HCT116 (cell line): ENCODE measurements around the gene KIF26B. TPM values are rescaled to one million over a fixed set of nuclear protein-coding genes. Genes with fewer than 3 reads are reported as not detected.

Experiments used
- ATAC-seq: fragments of 200-7000 bp; cut with Tn5 transposase; 2 replicates; pipeline ENCODE4 v1.9.1; 2020; ENCODE audit warnings: mild to moderate bottlenecking, moderate library complexity
- BruUV-seq: library from RNA; stranded (reverse); fragments of 400-500 nt; replicated peaks from 2 replicates; lab custom pipeline; 2021; lab: Mats Ljungman, UMichigan
- CTCF ChIA-PET: fragments of 300-600 bp; sonication (Branson Sonifier 250); formaldehyde crosslinking; loops from one replicate; lab custom pipeline; 2021; ENCODE audit warnings: antibody characterized with exemption; lab: Charles Lee
- POLR2A ChIA-PET: fragments of 300-600, 350-600 bp; sonication (Branson Sonifier 250); formaldehyde crosslinking; loops from one replicate; lab custom pipeline; 2021; ENCODE audit warnings: antibody characterized with exemption; lab: Charles Lee
- RAD21 ChIA-PET, 2 experiments: fragments of 300-600 bp; sonication (Branson Sonifier 250); formaldehyde crosslinking; loops; one replicate each; lab custom pipeline; 2023; ENCODE audit warnings: low total read pairs in 2 of 2; ENCODE audit not compliant: uncharacterized antibody in 2 of 2, unreplicated experiment in 2 of 2, low non-redundant PET in 1 of 2; lab: Charles Lee
- DNase-seq: peaks from one replicate; pipeline ENCODE4 v3.0.0-alpha.2; 2010; ENCODE audit warnings: low read depth, low spot score
- H2AFZ ChIP-seq: fragments of 200-600 bp; shearing (Covaris generic), sonication (generic); 2 replicates; pipeline ENCODE4 v1.6.1; 2017; ENCODE audit warnings: low read depth, mixed run types, mixed read lengths, antibody characterized with exemption, low read length; ENCODE audit not compliant: poor library complexity, severe bottlenecking
- H3K27ac ChIP-seq: 2 replicates; pipeline ENCODE4 v1.5.1; 2012; ENCODE audit warnings: low read depth, low read length
- H3K27me3 ChIP-seq: fragments of 200-600 bp; sonication (generic); 2 replicates; pipeline ENCODE4 v1.6.1; 2016; ENCODE audit warnings: mixed run types, low read length, mixed read lengths; ENCODE audit not compliant: insufficient read depth
- H3K36me3 ChIP-seq, 2 experiments: fragments of 200-500 bp in 1 of 2; fragments of 200-600 bp in 1 of 2; sonication (Bioruptor generic) in 1 of 2; sonication (generic) in 1 of 2; 2 replicates each; pipeline versions ENCODE4 v1.5.1 to v1.6.1; 2014 to 2016; ENCODE audit warnings: low read length in 2 of 2, inconsistent platforms in 1 of 2, mixed read lengths in 1 of 2, mixed run types in 1 of 2; ENCODE audit not compliant: insufficient read depth in 2 of 2, control insufficient read depth in 1 of 2
- H3K4me1 ChIP-seq, 2 experiments: fragments of 200-600 bp in 1 of 2; sonication (generic) in 1 of 2; 2 replicates each; pipeline versions ENCODE4 v1.5.1 to v1.6.1; 2012 to 2017; ENCODE audit warnings: low read length in 2 of 2, inconsistent platforms in 1 of 2, mild to moderate bottlenecking in 1 of 2, mixed read lengths in 1 of 2, mixed run types in 1 of 2, moderate library complexity in 1 of 2; ENCODE audit not compliant: insufficient read depth in 2 of 2, control insufficient read depth in 1 of 2
- H3K4me2 ChIP-seq: fragments of 200-600 bp; sonication (generic); 2 replicates; pipeline ENCODE4 v1.6.1; 2017; ENCODE audit warnings: mixed run types, low read length, mixed read lengths
- H3K4me3 ChIP-seq, 2 experiments: fragments of 200-600 bp in 1 of 2; sonication (generic) in 1 of 2; replicated peaks in 1 of 2; 2 replicates each; pipeline ENCODE4 v1.5.1; 2011 to 2016; ENCODE audit warnings: low read length in 2 of 2, control low read depth in 1 of 2, low read depth in 1 of 2, mild to moderate bottlenecking in 1 of 2, mixed read lengths in 1 of 2, mixed run types in 1 of 2
- H3K79me2 ChIP-seq: fragments of 200-600 bp; sonication (generic); 2 replicates; pipeline ENCODE4 v1.6.1; 2017; ENCODE audit warnings: mild to moderate bottlenecking, mixed run types, low read length, moderate library complexity, mixed read lengths; ENCODE audit not compliant: insufficient read depth
- H3K9ac ChIP-seq: fragments of 200-600 bp; sonication (generic); 2 replicates; pipeline ENCODE4 v1.6.1; 2016; ENCODE audit warnings: low read length, mixed read lengths
- H3K9me2 ChIP-seq: fragments of 200-600 bp; sonication (generic), shearing (Covaris generic); 2 replicates; pipeline ENCODE4 v1.6.1; 2017; ENCODE audit warnings: mixed run types, mild to moderate bottlenecking, moderate library complexity; ENCODE audit not compliant: insufficient read depth
- H3K9me3 ChIP-seq, 2 experiments: fragments of 200-500 bp in 1 of 2; fragments of 200-600 bp in 1 of 2; sonication (Bioruptor generic) in 1 of 2; sonication (generic) in 1 of 2; 2 replicates each; pipeline ENCODE4 v1.6.1; 2014 to 2017; ENCODE audit warnings: low read length in 2 of 2, mixed read lengths in 2 of 2, inconsistent platforms in 1 of 2, low read depth in 1 of 2, mild to moderate bottlenecking in 1 of 2, mixed run types in 1 of 2, moderate library complexity in 1 of 2; ENCODE audit not compliant: control insufficient read depth in 1 of 2, insufficient read depth in 1 of 2
- H4K20me1 ChIP-seq: fragments of 200-600 bp; sonication (generic), shearing (Covaris generic); 2 replicates; pipeline ENCODE4 v1.6.1; 2017; ENCODE audit warnings: mixed run types, mild to moderate bottlenecking, moderate library complexity; ENCODE audit not compliant: insufficient read depth
- CBX3 ChIP-seq: IDR thresholded peaks from 2 replicates; pipeline ENCODE4 v1.6.1; 2012; ENCODE audit warnings: low read depth
- CEBPB ChIP-seq: IDR thresholded peaks from 2 replicates; pipeline ENCODE4 v1.6.1; 2012; ENCODE audit warnings: low read depth
- EGR1 ChIP-seq: IDR thresholded peaks from 2 replicates; pipeline ENCODE4 v1.6.1; 2012; ENCODE audit warnings: low read depth
- EZH2phosphoT487 ChIP-seq: fragments of 200-600 bp; IDR thresholded peaks from 2 replicates; pipeline ENCODE4 v1.6.1; 2018; ENCODE audit warnings: antibody characterized with exemption, borderline replicate concordance
- FOSL1 ChIP-seq: IDR thresholded peaks from 2 replicates; pipeline ENCODE4 v1.6.1; 2012; ENCODE audit warnings: low read depth
- POLR2AphosphoS5 ChIP-seq: IDR thresholded peaks from 2 replicates; pipeline ENCODE4 v1.6.1; 2011; ENCODE audit warnings: mild to moderate bottlenecking, low read depth, low read length, moderate library complexity
- RAD21 ChIP-seq: IDR thresholded peaks from 2 replicates; pipeline ENCODE4 v1.6.1; 2012; ENCODE audit warnings: low read depth, mild to moderate bottlenecking
- SIN3A ChIP-seq: IDR thresholded peaks from 2 replicates; pipeline ENCODE4 v1.6.1; 2012; ENCODE audit warnings: low read depth
- SP1 ChIP-seq: IDR thresholded peaks from 2 replicates; pipeline ENCODE4 v1.6.1; 2012; ENCODE audit warnings: low read depth
- SRF ChIP-seq: IDR thresholded peaks from 2 replicates; pipeline ENCODE4 v1.6.1; 2012; ENCODE audit warnings: low read depth
- YY1 ChIP-seq: IDR thresholded peaks from 2 replicates; pipeline ENCODE4 v1.6.1; 2011; ENCODE audit warnings: low read length, low read depth, moderate library complexity, mild to moderate bottlenecking; ENCODE audit not compliant: insufficient replicate concordance; ENCODE audit errors: extremely low read depth
- ZBTB33 ChIP-seq: IDR thresholded peaks from 2 replicates; pipeline ENCODE4 v1.6.1; 2011; ENCODE audit warnings: mild to moderate bottlenecking, low read length, moderate library complexity; ENCODE audit not compliant: insufficient replicate concordance; ENCODE audit errors: extremely low read depth
- ZFX ChIP-seq: fragments of 450-650 bp; IDR thresholded peaks from 2 replicates; pipeline ENCODE4 v1.6.1; 2017
- ZNF274 ChIP-seq: fragments of 200-500 bp; sonication (Bioruptor generic); IDR thresholded peaks from 2 replicates; pipeline ENCODE4 v1.6.1; 2014; ENCODE audit warnings: mild to moderate bottlenecking, low read depth, low read length, inconsistent platforms
- intact Hi-C: fragments of 100-400 bp; cut with micrococcal nuclease; formaldehyde crosslinking; loops from 2 replicates; pipeline ENCODE4 v1.10.0; 2022
- total RNA-seq: library from RNA; stranded (reverse); gene quantifications from one replicate; pipeline ENCODE4 v1.2.1, GENCODE V29; 2021; ENCODE audit not compliant: unreplicated experiment
- TF ChIP-seq, protein P1 (sequence below): IDR thresholded peaks from 2 replicates; pipeline ENCODE4 v1.6.1; 2012
- TF ChIP-seq, protein P2 (sequence below): IDR thresholded peaks from 2 replicates; pipeline ENCODE4 v1.6.1; 2012; ENCODE audit warnings: low read depth

Gene KIF26B
- total RNA-seq, 1 experiment from 2014 or later, result 0.49 TPM

DNA sequence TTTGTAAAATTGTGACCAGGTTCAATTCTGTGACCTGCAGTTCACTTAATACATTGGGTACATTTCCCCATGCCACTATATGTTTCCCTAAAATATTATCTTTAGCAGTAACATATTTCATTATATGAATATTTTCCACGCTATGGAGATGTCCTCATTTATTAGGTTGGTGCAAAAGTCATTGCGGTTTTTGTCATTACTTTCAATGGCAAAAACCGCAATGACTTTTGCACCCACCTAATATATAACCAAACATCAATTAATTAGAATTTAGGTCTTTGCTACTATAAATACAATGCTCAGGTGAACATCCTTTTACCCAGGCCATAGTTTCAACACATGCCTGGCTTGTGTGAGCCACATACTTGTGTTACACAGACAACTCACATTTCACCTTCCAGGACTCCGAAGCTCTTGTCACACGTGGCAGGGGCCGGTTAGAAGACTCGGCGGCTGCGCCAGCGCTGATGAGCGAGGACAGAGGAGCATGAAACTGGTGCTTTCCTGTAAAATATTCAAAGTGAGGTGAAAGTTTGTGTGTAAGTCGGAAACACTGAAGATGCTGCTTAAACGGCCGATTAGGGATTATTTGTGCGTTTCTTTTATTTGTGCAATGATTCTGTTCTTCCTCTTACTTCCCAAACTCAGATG is 215.5 kb downstream of the KIF26B start:
- ChIA-PET POLR2A (no interaction called here), RAD21 (no interaction called here), CTCF (no interaction called here)
- no peaks in the 10 kb centered on the region for H3K9me2 ChIP-seq
- no peaks in the 10 kb centered on the region for H4K20me1 ChIP-seq
- H3K4me3 ChIP-seq, result no peak overlapping the region
- H2AFZ ChIP-seq, result no peak overlapping the region
- intact Hi-C loops, result no loop called here
- H3K79me2 ChIP-seq, result no peaks in the 10 kb centered on the region
- no peak overlapping the region for H3K4me2 ChIP-seq
- no peaks in the 10 kb centered on the region for H3K27me3 ChIP-seq
- no peaks in the 10 kb centered on the region for H3K9me3 ChIP-seq
- ATAC-seq, result no peak
- no peak overlapping the region for H3K9ac ChIP-seq
- H3K4me1 ChIP-seq, result no peaks in the 10 kb centered on the region
- DNase-seq, result no peak
- TF ChIP-seq ZFX, result no peak
- TF ChIP-seq EZH2phosphoT487, result no peak
- TF ChIP-seq CEBPB, result no peak
- no peak for TF ChIP-seq EGR1
- TF ChIP-seq POLR2AphosphoS5, result no peak
- no peak for TF ChIP-seq FOSL1
- no peak for TF ChIP-seq ZNF274
- TF ChIP-seq, protein P1, sequence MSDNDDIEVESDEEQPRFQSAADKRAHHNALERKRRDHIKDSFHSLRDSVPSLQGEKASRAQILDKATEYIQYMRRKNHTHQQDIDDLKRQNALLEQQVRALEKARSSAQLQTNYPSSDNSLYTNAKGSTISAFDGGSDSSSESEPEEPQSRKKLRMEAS, result no peak
- TF ChIP-seq CBX3, result no peak
- no peak overlapping the region for H3K27ac ChIP-seq
- H3K36me3 ChIP-seq, result no peaks in the 10 kb centered on the region
- no TSS peak for BruUV-seq

DNA sequence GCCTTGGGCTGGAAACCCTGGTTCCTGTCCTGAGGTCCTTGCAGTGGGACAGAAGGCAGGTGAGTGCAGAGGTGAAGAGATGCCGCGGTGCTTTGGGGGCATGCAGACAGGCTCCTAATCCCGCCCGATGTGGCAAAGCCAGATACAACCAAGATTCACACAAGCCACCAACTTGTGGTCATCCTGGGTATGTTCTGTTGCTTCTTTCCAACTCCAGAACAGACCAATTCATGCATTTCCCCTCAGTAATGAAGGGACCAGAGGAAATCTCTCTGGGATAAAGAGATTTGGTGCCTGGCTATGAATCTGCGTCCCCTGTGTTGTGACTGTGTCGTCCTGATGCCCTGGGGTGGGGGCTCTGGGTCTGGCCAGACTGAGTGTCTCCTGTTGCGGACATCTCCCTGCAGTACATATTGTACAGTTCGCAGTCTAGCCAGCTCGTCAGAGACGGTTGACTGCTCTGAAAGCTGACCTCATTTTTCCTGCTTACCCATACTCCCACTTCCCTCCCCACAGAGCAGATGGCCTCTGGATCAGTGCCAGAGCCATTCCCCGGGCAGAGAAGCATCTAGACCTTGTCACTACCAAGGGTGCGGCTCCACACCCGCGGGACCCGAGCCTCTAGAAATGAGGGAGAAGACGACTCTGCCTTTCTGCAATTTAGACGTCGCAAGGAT is 216.3 kb downstream of the KIF26B start:
- Histone ChIP-seq H4K20me1 (no peaks in the 10 kb centered on the region), H3K4me2 (no peak overlapping the region), H3K9me3 (no peaks in the 10 kb centered on the region), H3K4me3 (no peak overlapping the region), H3K9me2 (no peaks in the 10 kb centered on the region), H3K27me3 (no peaks in the 10 kb centered on the region), H3K36me3 (no peaks in the 10 kb centered on the region), H3K9ac (no peak overlapping the region), H3K4me1 (no peaks in the 10 kb centered on the region), H3K79me2 (no peaks in the 10 kb centered on the region), H3K27ac (no peak overlapping the region), H2AFZ (no peak overlapping the region)
- ChIA-PET POLR2A (no interaction called here), CTCF (no interaction called here), RAD21 (no interaction called here)
- DNase-seq (no peak), ATAC-seq (no peak)
- intact Hi-C loops, result no loop called here
- no TSS peak for BruUV-seq
- TF ChIP-seq SP1 (no peak), SIN3A (no peak), ZBTB33 (no peak), SRF (no peak), YY1 (no peak), RAD21 (no peak), POLR2AphosphoS5 (no peak)
- TF ChIP-seq, protein P2, sequence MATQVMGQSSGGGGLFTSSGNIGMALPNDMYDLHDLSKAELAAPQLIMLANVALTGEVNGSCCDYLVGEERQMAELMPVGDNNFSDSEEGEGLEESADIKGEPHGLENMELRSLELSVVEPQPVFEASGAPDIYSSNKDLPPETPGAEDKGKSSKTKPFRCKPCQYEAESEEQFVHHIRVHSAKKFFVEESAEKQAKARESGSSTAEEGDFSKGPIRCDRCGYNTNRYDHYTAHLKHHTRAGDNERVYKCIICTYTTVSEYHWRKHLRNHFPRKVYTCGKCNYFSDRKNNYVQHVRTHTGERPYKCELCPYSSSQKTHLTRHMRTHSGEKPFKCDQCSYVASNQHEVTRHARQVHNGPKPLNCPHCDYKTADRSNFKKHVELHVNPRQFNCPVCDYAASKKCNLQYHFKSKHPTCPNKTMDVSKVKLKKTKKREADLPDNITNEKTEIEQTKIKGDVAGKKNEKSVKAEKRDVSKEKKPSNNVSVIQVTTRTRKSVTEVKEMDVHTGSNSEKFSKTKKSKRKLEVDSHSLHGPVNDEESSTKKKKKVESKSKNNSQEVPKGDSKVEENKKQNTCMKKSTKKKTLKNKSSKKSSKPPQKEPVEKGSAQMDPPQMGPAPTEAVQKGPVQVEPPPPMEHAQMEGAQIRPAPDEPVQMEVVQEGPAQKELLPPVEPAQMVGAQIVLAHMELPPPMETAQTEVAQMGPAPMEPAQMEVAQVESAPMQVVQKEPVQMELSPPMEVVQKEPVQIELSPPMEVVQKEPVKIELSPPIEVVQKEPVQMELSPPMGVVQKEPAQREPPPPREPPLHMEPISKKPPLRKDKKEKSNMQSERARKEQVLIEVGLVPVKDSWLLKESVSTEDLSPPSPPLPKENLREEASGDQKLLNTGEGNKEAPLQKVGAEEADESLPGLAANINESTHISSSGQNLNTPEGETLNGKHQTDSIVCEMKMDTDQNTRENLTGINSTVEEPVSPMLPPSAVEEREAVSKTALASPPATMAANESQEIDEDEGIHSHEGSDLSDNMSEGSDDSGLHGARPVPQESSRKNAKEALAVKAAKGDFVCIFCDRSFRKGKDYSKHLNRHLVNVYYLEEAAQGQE, result no peak
